ENCODE data around the gene SNRNP48. TPM values are rescaled to one million over a fixed set of nuclear protein-coding genes. Genes with fewer than 3 reads are reported as not detected.

SNRNP48 gene
- polyA plus RNA-seq, 1 experiment: 10.6 TPM

DNA sequence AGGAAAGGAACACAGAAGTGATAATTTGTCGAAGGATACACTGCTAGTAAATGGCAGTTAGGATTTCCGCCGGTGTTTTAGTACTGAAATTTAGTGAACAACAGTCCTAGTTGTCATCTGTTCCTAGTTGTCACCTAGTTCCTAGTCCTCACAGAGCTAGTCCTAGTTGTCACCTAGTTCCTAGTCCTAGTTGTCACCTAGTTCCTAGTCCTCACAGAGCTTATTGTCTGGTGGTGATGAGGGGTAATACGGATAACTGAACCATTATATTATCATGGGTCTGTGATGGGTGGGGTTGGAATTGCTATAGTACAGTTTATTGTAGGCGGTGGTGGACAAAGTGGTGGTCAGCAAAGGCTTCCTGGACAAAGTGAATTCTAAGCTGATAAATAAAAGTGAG, 1.8 kb downstream of the SNRNP48 start:
- no peak for DNase-seq (ENCODE audit: low read depth, low spot score)
- CTCF ChIA-PET: interaction anchor here (1.0 to 1.2 kb wide), 3 partner anchors 12 to 23 kb away, joined by 3 to 5 read pairs (median 3); no protein-coding TSS in a partner anchor

DNA sequence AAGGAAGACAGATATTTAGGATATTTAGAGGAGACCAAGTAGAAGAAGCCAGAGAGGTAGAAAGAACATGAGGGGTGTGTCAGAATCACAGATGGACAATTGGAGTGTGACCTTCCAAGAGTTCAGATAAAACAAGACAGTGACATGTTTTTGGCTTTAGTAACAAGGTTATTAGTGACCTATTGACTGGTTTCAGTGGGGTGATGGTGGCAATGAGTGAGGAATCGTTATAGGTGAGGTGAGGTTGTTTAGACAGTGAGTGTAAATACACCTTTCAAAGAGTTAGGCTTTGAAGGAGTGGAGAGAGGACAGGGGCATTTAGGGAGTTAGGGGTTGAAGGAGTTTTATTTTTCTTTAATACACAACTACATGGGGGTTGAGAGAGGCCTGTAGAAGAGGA, 3.2 kb downstream of the SNRNP48 start:
- Histone ChIP-seq H3K27ac (ENCODE audit: low read depth, low read length) (no peak overlapping the region), H3K27me3 (ENCODE audit: control insufficient read depth, insufficient read depth, low read length) (no peaks in the 10 kb centered on the region), H3K9me3 (ENCODE audit: control insufficient read depth, insufficient read depth, low read length) (no peaks in the 10 kb centered on the region), H3K4me3 (ENCODE audit: low read depth, low read length) (no peak overlapping the region)
- no peak for DNase-seq (ENCODE audit: low read depth, low spot score)
- ChIA-PET CTCF (no interaction called here), POLR2A (no interaction called here)
- TF ChIP-seq, protein P1, sequence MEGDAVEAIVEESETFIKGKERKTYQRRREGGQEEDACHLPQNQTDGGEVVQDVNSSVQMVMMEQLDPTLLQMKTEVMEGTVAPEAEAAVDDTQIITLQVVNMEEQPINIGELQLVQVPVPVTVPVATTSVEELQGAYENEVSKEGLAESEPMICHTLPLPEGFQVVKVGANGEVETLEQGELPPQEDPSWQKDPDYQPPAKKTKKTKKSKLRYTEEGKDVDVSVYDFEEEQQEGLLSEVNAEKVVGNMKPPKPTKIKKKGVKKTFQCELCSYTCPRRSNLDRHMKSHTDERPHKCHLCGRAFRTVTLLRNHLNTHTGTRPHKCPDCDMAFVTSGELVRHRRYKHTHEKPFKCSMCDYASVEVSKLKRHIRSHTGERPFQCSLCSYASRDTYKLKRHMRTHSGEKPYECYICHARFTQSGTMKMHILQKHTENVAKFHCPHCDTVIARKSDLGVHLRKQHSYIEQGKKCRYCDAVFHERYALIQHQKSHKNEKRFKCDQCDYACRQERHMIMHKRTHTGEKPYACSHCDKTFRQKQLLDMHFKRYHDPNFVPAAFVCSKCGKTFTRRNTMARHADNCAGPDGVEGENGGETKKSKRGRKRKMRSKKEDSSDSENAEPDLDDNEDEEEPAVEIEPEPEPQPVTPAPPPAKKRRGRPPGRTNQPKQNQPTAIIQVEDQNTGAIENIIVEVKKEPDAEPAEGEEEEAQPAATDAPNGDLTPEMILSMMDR (IDR thresholded peaks at IDR 0.05; ENCODE audit: low read depth, low read length): no peak

More for the DNA sequence above, 1.8 kb downstream of the SNRNP48 start:
- POLR2A ChIA-PET: no interaction called here
- Histone ChIP-seq H3K27me3 (ENCODE audit: control insufficient read depth, insufficient read depth, low read length) (no peaks in the 10 kb centered on the region), H3K27ac (ENCODE audit: low read depth, low read length) (no peak overlapping the region), H3K9me3 (ENCODE audit: control insufficient read depth, insufficient read depth, low read length) (no peaks in the 10 kb centered on the region), H3K4me3 (ENCODE audit: low read depth, low read length) (no peak overlapping the region)
- TF ChIP-seq, protein P1 (IDR thresholded peaks at IDR 0.05; ENCODE audit: low read depth, low read length): no peak

DNA sequence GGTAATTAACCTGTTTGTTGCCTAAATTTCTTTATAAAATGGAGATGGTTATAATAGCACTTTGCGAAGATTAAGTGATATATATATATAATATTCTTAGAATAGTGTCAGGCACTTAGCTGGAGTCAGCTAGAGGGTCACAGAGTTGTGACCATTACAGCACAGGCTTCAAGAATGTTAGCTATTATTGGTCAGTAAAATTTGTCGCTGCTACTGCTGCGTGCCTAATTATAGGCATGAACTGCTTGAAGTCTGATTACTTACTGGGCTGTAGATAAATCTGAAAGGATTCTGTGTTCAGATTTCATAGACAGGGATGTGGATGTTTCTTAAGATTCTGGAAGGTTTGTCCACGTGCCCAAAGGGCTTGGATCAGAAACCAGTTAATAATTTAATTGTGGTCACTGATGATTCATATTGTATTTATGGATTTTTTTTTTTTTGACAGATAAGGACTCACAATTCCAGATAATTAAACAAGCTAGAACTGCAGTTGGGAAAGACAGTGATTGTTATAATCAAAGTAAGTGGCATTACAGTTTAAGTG, 4.7 kb downstream of the SNRNP48 start:
- H3K27me3 ChIP-seq (ENCODE audit: control insufficient read depth, insufficient read depth, low read length): no peaks in the 10 kb centered on the region
- H3K27ac ChIP-seq (ENCODE audit: low read depth, low read length): no peak overlapping the region
- no peak overlapping the region for H3K4me3 ChIP-seq (ENCODE audit: low read depth, low read length)
- DNase-seq (ENCODE audit: low read depth, low spot score): no peak
- POLR2A ChIA-PET: no interaction called here
- CTCF ChIA-PET: interaction anchor here (1.3 kb wide), 1 partner anchor 20 kb away, joined by 5 read pairs; no protein-coding TSS in a partner anchor
- TF ChIP-seq, protein P1 (IDR thresholded peaks at IDR 0.05; ENCODE audit: low read depth, low read length): no peak
- no peaks in the 10 kb centered on the region for H3K9me3 ChIP-seq (ENCODE audit: control insufficient read depth, insufficient read depth, low read length)

DNA sequence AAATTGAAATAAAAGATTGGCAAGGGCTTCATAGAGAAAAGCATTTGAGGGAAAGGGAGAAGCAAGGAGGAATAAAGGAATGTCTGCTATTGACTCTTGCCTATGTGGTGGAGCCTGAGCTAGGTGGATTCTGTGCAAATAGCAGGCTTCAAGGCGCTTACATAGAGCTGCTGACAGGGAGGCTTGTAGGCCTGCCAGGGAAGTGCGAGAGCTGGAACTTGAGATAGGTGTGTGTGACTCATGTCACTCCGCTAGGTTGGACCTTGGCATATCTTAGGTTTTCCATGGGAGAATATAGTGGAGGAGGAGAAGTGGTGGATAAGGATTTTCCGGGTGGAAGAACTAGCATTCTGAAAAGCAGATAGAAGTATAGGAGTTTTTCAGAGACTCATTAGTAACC, 14.0 kb downstream of the SNRNP48 start:
- TF ChIP-seq, protein P1 (IDR thresholded peaks at IDR 0.05; ENCODE audit: low read depth, low read length): no peak
- H3K4me3 ChIP-seq (ENCODE audit: low read depth, low read length): no peak overlapping the region
- no peak overlapping the region for H3K27ac ChIP-seq (ENCODE audit: low read depth, low read length)
- POLR2A ChIA-PET: no interaction called here
- H3K27me3 ChIP-seq (ENCODE audit: control insufficient read depth, insufficient read depth, low read length): no peaks in the 10 kb centered on the region
- DNase-seq (ENCODE audit: low read depth, low spot score): no peak
- H3K9me3 ChIP-seq (ENCODE audit: control insufficient read depth, insufficient read depth, low read length): no peaks in the 10 kb centered on the region
- CTCF ChIA-PET: interaction anchor here (0.9 to 1.8 kb wide), 3 partner anchors 11 to 13 kb away, joined by 3 to 6 read pairs (median 6); no protein-coding TSS in a partner anchor

DNA sequence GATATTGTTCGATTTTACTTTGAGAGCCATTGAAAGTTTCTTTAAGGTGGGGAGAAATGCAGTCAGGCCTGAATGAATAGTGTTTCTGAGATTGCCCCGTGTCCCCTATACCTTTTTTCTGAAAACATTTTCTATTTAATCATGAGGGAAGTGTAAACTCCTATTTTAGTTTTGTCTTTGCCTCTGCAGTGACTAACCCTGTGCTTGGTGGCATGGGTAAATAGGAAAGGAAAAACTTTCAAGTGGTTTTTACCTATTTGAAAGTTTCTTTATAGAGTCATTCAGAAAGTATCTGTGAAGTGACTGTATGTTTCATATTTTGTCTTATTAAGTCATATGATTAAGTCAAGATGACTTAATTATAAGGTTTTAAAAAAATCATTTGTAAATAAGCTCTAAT, 14.5 kb downstream of the SNRNP48 start:
- ChIA-PET POLR2A (no interaction called here), CTCF (interaction anchor here (1.6 kb wide), 1 partner anchor 12 kb away, joined by 6 read pairs; no protein-coding TSS in a partner anchor)
- no peak overlapping the region for H3K4me3 ChIP-seq (ENCODE audit: low read depth, low read length)
- no peaks in the 10 kb centered on the region for H3K27me3 ChIP-seq (ENCODE audit: control insufficient read depth, insufficient read depth, low read length)
- H3K27ac ChIP-seq (ENCODE audit: low read depth, low read length): no peak overlapping the region
- H3K9me3 ChIP-seq (ENCODE audit: control insufficient read depth, insufficient read depth, low read length): no peaks in the 10 kb centered on the region
- no peak for DNase-seq (ENCODE audit: low read depth, low spot score)
- TF ChIP-seq, protein P1 (IDR thresholded peaks at IDR 0.05; ENCODE audit: low read depth, low read length): no peak

All from AG04450 (cell line).